Type B pancreatic cell (in vitro differentiated cells): ENCODE measurements around the gene GBF1. TPM values are rescaled to one million over a fixed set of nuclear protein-coding genes. Genes with fewer than 3 reads are reported as not detected.

Experiments used
- DNase-seq: peaks from one replicate; pipeline ENCODE4 v3.0.0; 2021; ENCODE audit warnings: mixed read lengths; ENCODE audit not compliant: unreplicated experiment; ENCODE audit errors: extremely low spot score
- H3K27ac Mint-ChIP-seq: 2 replicates; pipeline ENCODE4 v1.8.0; 2021; ENCODE audit warnings: mild to moderate bottlenecking, mixed read lengths
- H3K27me3 Mint-ChIP-seq: 2 replicates; pipeline ENCODE4 v1.8.0; 2021; ENCODE audit warnings: mixed read lengths
- H3K36me3 Mint-ChIP-seq: 2 replicates; pipeline ENCODE4 v1.8.0; 2021; ENCODE audit warnings: mixed read lengths
- H3K4me1 Mint-ChIP-seq: one replicate; pipeline ENCODE4 v1.8.0; 2021; ENCODE audit warnings: mixed read lengths; ENCODE audit not compliant: unreplicated experiment
- H3K4me3 Mint-ChIP-seq: 2 replicates; pipeline ENCODE4 v1.8.0; 2021; ENCODE audit warnings: mild to moderate bottlenecking, mixed read lengths
- H3K9me3 Mint-ChIP-seq: 2 replicates; pipeline ENCODE4 v1.8.0; 2021; ENCODE audit warnings: mixed read lengths
- total RNA-seq: library from RNA; stranded (reverse); gene quantifications from 2 replicates; pipeline ENCODE4 v1.2.1, GENCODE V29; 2021; ENCODE audit warnings: low replicate concordance
- TF ChIP-seq, protein P1 (sequence below): fragments of 200-600 bp; sonication (generic); conservative IDR thresholded peaks from 2 replicates; pipeline ENCODE4 v1.5.0; 2021; ENCODE audit warnings: antibody characterized with exemption, mild to moderate bottlenecking

Gene GBF1
- total RNA-seq, 1 donor from 2014 or later: 48.7 TPM

DNA sequence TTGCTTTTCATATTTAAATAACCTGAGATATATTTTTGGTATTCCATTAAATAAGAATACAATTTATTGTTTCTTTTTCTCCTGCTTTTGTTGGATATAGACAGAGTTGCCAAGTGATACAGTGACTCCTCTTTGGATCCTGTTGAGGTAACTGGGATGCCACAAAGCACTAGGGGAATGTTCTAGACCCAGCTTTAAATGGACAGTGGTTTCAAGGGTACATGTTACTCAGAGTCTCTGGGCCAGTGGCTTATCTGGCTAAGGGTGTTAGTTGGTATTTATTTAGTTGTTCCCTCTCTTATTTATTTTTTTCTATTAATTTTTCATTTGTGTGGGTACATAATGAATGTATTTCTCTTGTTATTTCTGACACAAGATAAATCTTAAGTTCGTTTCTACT, 9.1 kb downstream of the GBF1 start:
- no peak overlapping the region for H3K4me3 Mint-ChIP-seq
- H3K4me1 Mint-ChIP-seq: no peaks in the 10 kb centered on the region
- no peak overlapping the region for H3K27ac Mint-ChIP-seq
- no peaks in the 10 kb centered on the region for H3K27me3 Mint-ChIP-seq
- H3K9me3 Mint-ChIP-seq: no peaks in the 10 kb centered on the region
- TF ChIP-seq, protein P1, sequence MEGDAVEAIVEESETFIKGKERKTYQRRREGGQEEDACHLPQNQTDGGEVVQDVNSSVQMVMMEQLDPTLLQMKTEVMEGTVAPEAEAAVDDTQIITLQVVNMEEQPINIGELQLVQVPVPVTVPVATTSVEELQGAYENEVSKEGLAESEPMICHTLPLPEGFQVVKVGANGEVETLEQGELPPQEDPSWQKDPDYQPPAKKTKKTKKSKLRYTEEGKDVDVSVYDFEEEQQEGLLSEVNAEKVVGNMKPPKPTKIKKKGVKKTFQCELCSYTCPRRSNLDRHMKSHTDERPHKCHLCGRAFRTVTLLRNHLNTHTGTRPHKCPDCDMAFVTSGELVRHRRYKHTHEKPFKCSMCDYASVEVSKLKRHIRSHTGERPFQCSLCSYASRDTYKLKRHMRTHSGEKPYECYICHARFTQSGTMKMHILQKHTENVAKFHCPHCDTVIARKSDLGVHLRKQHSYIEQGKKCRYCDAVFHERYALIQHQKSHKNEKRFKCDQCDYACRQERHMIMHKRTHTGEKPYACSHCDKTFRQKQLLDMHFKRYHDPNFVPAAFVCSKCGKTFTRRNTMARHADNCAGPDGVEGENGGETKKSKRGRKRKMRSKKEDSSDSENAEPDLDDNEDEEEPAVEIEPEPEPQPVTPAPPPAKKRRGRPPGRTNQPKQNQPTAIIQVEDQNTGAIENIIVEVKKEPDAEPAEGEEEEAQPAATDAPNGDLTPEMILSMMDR: no peak
- no peak for DNase-seq
- peaks cover 6% of the 10 kb centered on the region for H3K36me3 Mint-ChIP-seq

DNA sequence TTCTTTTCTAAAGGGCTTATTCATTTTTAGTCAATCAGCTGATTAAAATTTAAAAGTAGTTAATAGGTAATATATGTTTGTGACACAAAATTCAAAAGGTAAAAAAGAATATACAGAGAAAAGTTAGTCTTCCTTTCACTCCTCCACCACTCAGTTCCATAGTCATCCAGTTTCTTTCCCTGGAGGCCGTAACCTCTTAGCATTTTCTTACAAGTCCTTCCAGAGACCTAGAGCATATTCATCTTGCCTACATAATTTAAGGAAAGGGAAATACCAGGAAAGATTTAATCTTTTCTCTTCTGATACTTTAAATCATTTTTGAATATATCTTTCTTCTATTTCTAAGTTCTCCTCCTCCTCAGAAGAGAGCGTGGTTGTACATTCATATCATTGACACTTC, 10.1 kb downstream of the GBF1 start:
- Mint-ChIP-seq H3K4me1 (no peaks in the 10 kb centered on the region), H3K27ac (no peak overlapping the region), H3K4me3 (no peak overlapping the region), H3K9me3 (no peaks in the 10 kb centered on the region), H3K36me3 (peaks cover 13% of the 10 kb centered on the region), H3K27me3 (no peaks in the 10 kb centered on the region)
- TF ChIP-seq, protein P1: no peak
- no peak for DNase-seq

DNA sequence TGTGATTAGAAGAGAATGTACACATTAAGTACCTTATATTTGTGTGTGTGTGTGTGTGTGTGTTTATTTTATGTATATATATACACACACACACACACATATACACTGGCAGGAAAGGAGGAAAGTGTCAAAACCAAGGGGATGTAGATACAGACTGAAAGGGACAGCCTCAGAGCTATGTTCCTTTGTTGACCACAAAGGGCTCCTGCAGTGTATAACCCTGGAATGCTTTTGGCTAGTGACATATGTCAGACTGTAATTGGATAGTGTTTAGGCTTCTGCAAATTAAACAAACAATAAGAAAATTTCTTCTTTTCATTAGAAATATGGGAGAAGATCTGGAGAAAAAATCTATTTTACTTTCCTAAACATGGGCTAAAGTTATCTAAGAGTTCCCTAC, 15.9 kb downstream of the GBF1 start:
- H3K27me3 Mint-ChIP-seq: no peaks in the 10 kb centered on the region
- no peaks in the 10 kb centered on the region for H3K9me3 Mint-ChIP-seq
- no peak overlapping the region for H3K27ac Mint-ChIP-seq
- H3K4me1 Mint-ChIP-seq: no peaks in the 10 kb centered on the region
- H3K4me3 Mint-ChIP-seq: no peak overlapping the region
- H3K36me3 Mint-ChIP-seq: peaks cover 20% of the 10 kb centered on the region
- TF ChIP-seq, protein P1: no peak
- DNase-seq: no peak

DNA sequence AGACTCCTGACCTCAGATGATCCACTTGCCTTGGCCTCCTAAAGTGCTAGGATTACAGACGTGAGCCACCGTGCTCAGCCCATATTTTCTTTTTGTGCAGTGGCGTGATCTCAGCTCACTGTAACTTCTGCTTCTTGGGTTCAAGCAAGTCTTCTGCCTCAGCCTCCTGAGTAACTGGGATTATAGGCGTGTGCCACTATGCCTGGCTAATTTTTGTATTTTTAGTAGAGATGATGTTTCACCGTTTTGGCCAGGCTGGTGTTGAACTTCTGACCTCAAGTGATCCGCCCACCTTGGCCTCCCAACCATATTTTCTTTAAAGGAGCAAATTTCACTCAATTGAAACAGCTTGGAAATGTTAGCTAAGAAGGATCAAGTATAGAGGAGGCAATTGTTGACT, 16.5 kb downstream of the GBF1 start:
- H3K9me3 Mint-ChIP-seq: no peaks in the 10 kb centered on the region
- H3K27ac Mint-ChIP-seq: no peak overlapping the region
- DNase-seq: no peak
- H3K4me1 Mint-ChIP-seq: no peaks in the 10 kb centered on the region
- H3K27me3 Mint-ChIP-seq: no peaks in the 10 kb centered on the region
- TF ChIP-seq, protein P1: no peak
- no peak overlapping the region for H3K4me3 Mint-ChIP-seq
- H3K36me3 Mint-ChIP-seq: peaks cover 20% of the 10 kb centered on the region

DNA sequence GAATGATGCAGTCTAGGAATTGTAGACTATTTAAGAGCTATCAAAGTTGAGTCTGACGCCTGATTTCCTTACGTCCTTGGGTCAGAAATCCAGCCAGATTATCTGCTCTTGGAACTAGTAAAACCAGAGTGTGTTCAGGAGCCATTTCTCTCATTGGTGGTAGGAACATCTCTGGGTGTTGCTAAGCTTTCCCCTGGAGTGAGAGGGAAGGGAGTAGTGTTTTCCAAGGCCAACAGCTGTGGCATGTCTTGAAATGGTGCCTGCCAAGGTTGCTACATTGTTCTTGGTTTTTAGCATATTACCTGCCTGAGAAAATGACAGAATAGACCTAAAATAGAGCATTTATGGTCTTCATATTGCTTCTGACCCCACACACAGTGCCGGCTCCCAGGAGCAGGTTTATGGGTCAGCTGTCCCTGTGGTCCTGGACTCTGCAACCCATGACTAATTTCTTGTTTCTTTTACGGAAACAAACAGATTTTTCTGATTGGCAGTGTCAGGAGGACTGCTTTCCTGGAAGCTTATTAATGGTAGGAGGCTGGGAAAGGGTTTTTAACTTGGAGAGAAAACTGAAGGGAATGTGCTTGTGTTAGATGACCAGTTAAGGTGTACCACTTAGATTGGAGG, 17.5 kb downstream of the GBF1 start:
- Mint-ChIP-seq H3K27ac (no peak overlapping the region), H3K9me3 (no peaks in the 10 kb centered on the region), H3K36me3 (peaks cover 20% of the 10 kb centered on the region), H3K27me3 (no peaks in the 10 kb centered on the region), H3K4me1 (no peaks in the 10 kb centered on the region), H3K4me3 (no peak overlapping the region)
- DNase-seq: no peak
- TF ChIP-seq, protein P1: no peak

DNA sequence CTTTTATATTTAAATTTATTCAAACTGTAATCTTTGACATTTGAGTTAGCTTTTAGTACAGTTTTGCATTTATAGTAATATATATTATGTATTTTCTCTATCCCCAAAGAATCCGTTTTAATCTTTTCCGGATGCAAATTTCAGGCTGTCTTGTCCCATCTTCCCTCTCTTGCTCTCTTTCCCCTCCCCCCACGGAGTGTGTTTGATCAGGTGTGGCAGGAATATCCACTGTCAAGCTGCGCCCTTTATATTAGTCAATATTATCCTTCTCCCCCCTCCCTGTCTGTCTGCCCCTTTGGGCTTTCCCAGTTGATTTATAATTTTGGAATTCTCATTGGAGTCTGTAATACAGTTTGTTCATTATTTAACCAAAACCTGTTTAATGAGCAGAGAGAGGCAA, 19.0 kb downstream of the GBF1 start:
- peaks cover 5% of the 10 kb centered on the region for H3K4me1 Mint-ChIP-seq
- H3K27ac Mint-ChIP-seq: no peak overlapping the region
- peaks cover 32% of the 10 kb centered on the region for H3K36me3 Mint-ChIP-seq
- no peaks in the 10 kb centered on the region for H3K27me3 Mint-ChIP-seq
- no peak for DNase-seq
- H3K9me3 Mint-ChIP-seq: no peaks in the 10 kb centered on the region
- H3K4me3 Mint-ChIP-seq: no peak overlapping the region
- TF ChIP-seq, protein P1: no peak
